GM18517 (cell line): ENCODE results near the gene CPT2.

Experiments
- ATAC-seq: cut with Tn5 transposase; IDR thresholded peaks from one replicate; pipeline ENCODE4 v1.9.1; 2021; ENCODE audit warnings: mild to moderate bottlenecking, moderate library complexity; ENCODE audit not compliant: unreplicated experiment

CPT2 gene

GRCh38 chr1:53260631-53261247 is 64.1 kb downstream of the CPT2 start:
- ATAC-seq = no peak

- no peak for ATAC-seq
Observed at GRCh38 chr1:53262000-53262399, 65.4 kb downstream of the CPT2 start.
